Fibroblast of lung (primary cell): ENCODE data around the gene PIWIL4.

Source experiments
- EZH2 ChIP-seq: IDR thresholded peaks from 2 replicates; pipeline ENCODE4 v1.5.1; 2012; ENCODE audit warnings: low read length, control low read depth, mild to moderate bottlenecking; ENCODE audit errors: missing control alignments
- TF ChIP-seq, protein P1 (sequence below), 2 donors: IDR thresholded peaks in 1 of 2; conservative IDR thresholded peaks in 1 of 2; 1 replicate in 1 of 2; 2 replicates in 1 of 2; pipeline ENCODE4 v1.5.1; 2011 to 2012; ENCODE audit warnings: low read length in 2 of 2, control low read depth in 1 of 2, inconsistent platforms in 1 of 2, low read depth in 1 of 2, mild to moderate bottlenecking in 1 of 2

DNA sequence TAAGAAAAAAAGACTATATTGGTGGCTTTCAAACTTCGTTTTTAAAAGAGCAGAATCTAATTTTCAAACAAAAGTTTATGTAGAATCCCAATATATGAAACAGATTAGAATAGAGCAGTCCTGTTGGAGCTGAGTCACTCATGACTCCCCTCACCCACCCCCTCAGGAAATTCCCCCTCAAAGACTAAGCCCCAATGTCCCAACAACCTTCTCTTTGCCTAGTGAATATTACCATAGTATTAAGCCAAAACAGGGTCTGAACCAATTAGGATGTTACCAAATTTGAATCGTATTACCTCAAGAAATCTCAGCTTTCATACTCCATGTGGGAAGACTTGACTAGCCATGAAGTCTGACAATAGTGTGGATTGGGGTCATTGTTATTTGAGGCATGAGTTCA, 7.8 kb upstream of the PIWIL4 start:
- TF ChIP-seq, protein P1, sequence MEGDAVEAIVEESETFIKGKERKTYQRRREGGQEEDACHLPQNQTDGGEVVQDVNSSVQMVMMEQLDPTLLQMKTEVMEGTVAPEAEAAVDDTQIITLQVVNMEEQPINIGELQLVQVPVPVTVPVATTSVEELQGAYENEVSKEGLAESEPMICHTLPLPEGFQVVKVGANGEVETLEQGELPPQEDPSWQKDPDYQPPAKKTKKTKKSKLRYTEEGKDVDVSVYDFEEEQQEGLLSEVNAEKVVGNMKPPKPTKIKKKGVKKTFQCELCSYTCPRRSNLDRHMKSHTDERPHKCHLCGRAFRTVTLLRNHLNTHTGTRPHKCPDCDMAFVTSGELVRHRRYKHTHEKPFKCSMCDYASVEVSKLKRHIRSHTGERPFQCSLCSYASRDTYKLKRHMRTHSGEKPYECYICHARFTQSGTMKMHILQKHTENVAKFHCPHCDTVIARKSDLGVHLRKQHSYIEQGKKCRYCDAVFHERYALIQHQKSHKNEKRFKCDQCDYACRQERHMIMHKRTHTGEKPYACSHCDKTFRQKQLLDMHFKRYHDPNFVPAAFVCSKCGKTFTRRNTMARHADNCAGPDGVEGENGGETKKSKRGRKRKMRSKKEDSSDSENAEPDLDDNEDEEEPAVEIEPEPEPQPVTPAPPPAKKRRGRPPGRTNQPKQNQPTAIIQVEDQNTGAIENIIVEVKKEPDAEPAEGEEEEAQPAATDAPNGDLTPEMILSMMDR (conservative IDR thresholded peaks at IDR 0.05 in 1 of 2, IDR thresholded peaks at IDR 0.05 in 1 of 2; ENCODE audit: low read depth in 1 of 2, low read length in 2 of 2): no peak
- TF ChIP-seq EZH2: no peak
